Measurements from ENCODE around the gene TIPIN. TPM values are rescaled to one million over a fixed set of nuclear protein-coding genes. Genes with fewer than 3 reads are reported as not detected.
"Not testable (repeated sequence)": the region's sequence is repeated elsewhere in the genome, so short reads cannot be mapped to it uniquely, and the experiment has no call there.

The TIPIN gene
- total RNA-seq, 1 experiment from 2014 or later = 12.9 TPM

DNA sequence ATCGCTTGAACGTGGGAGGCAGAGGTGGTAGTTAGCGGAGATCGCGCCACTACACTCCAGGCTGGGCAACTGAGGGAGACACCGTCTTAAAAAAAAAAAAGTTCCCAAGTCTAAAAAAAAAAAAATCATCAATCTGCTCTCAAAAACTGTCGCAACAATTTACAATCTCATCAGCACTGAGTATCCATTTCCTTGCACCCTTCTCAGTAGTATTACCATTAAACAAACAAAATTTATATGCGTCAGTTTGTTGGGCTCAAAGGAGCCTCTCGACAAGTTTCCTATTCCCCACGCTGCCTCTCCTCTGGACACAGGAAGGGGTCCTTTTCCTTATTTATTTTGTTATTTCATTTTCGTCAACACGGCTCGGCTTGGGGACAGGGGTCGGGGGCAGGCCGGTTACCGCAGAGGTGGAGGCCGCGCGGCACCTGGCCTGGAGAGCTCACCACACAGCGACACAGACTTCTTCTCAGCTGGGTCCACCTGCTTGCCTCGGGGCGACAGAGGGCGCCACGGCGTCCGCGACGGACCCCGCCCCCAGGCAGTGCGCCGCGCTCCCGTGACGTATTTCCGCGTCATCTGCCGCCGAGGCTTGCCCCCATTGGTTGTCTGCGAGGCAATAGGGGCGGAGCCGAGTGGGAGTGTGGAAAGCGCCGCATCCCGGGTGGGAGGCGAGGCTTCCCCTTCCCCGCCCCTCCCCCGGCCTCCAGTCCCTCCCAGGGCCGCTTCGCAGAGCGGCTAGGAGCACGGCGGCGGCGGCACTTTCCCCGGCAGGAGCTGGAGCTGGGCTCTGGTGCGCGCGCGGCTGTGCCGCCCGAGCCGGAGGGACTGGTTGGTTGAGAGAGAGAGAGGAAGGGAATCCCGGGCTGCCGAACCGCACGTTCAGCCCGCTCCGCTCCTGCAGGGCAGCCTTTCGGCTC, 30.0 kb upstream of the TIPIN start, which contains the start of gene MAP2K1:
TSS of gene MAP2K1 (plus strand) at position 709 of the 920 bp plus-strand sequence. CDS start 436 bp downstream, outside the sequence.
- H2AFZ ChIP-seq = peak within 1 kb of the TSS; percentile 79
- H3K36me3 ChIP-seq (ENCODE audit: low read depth) = no peaks in the 10 kb centered on the region
- DNase-seq = peak; percentile 82 to 98
- ChIA-PET POLR2A (ENCODE audit: unreplicated experiment) (interaction anchor here (0.6 kb wide), 3 partner anchors 27 to 94 kb away, joined by 3 to 20 read pairs (median 3); no protein-coding TSS in a partner anchor), CTCF (interaction anchor here (0.6 to 2.6 kb wide), 5 partner anchors 17 to 517 kb away, joined by 3 to 13 read pairs (median 5); partner anchors contain the start of genes RAB11A and SNAPC5)
- TSS peak; percentile 90 for BruUV-seq (replicated peaks)
- no peaks in the 10 kb centered on the region for H3K27me3 ChIP-seq (ENCODE audit: insufficient read depth, low read depth)
- H3K9me3 ChIP-seq (ENCODE audit: insufficient read depth, low read depth) = no peaks in the 10 kb centered on the region
- peak within 1 kb of the TSS; percentile 85 for H3K4me2 ChIP-seq
- no peaks in the 10 kb centered on the region for H3K9me2 ChIP-seq (ENCODE audit: insufficient read depth)
- peaks cover 44% of the 10 kb centered on the region for H3K79me2 ChIP-seq (ENCODE audit: low read depth)
- no peak for TF ChIP-seq EZH2 (IDR thresholded peaks at IDR 0.05; ENCODE audit: low read depth)
- TF ChIP-seq, protein P1, sequence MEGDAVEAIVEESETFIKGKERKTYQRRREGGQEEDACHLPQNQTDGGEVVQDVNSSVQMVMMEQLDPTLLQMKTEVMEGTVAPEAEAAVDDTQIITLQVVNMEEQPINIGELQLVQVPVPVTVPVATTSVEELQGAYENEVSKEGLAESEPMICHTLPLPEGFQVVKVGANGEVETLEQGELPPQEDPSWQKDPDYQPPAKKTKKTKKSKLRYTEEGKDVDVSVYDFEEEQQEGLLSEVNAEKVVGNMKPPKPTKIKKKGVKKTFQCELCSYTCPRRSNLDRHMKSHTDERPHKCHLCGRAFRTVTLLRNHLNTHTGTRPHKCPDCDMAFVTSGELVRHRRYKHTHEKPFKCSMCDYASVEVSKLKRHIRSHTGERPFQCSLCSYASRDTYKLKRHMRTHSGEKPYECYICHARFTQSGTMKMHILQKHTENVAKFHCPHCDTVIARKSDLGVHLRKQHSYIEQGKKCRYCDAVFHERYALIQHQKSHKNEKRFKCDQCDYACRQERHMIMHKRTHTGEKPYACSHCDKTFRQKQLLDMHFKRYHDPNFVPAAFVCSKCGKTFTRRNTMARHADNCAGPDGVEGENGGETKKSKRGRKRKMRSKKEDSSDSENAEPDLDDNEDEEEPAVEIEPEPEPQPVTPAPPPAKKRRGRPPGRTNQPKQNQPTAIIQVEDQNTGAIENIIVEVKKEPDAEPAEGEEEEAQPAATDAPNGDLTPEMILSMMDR (conservative IDR thresholded peaks at IDR 0.05) = no peak; the same call in 1 of the 2 replicates
- H3K4me3 ChIP-seq = peak within 1 kb of the TSS; percentile 62
- H4K20me1 ChIP-seq (ENCODE audit: insufficient read depth) = no peaks in the 10 kb centered on the region
- peaks cover 10% of the 10 kb centered on the region; the same call in 1 of the 2 replicates for H3F3A ChIP-seq (ENCODE audit: insufficient read depth, low read depth)
- intact Hi-C loops (cut with micrococcal nuclease; ENCODE audit: unreplicated experiment) = loop anchor here (1.0 kb wide), 3 partner anchors 30 to 111 kb away; partner anchors contain the start of genes SNAPC5 and TIPIN
- H3K27ac ChIP-seq = peak within 1 kb of the TSS; percentile 55
- H3K4me1 ChIP-seq (replicated peaks; ENCODE audit: insufficient read depth) = peaks cover 19% of the 10 kb centered on the region

DNA sequence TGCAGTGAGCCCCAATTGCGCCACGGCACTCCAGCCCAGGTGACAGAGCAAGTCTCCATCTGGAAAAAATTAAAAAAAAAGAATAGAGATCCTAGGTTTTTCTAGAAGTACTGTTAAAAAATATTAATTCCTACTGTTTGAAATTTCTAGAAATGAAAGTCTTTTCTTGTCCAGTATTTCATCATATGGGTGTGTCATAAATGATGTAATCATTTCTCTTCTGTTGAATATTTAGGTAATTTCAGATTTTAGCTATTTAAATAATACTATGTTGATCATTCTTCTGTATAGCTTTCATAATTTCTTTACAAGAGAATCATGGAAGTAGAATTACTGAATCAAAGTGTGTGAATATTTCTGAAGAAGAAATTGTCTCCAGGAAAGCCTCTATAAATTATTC, 24.9 kb upstream of the TIPIN start:
- H3K27ac ChIP-seq = peak overlapping the region; percentile 65
- H3K79me2 ChIP-seq (ENCODE audit: low read depth); H3K4me1 ChIP-seq (replicated peaks; ENCODE audit: insufficient read depth); intact Hi-C loops (cut with micrococcal nuclease; ENCODE audit: unreplicated experiment); H4K20me1 ChIP-seq (ENCODE audit: insufficient read depth); H3K4me3 ChIP-seq; H3K4me2 ChIP-seq; H3F3A ChIP-seq (ENCODE audit: insufficient read depth, low read depth); BruUV-seq (replicated peaks); H3K27me3 ChIP-seq (ENCODE audit: insufficient read depth, low read depth); DNase-seq; H3K9me2 ChIP-seq (ENCODE audit: insufficient read depth); H2AFZ ChIP-seq; CTCF ChIA-PET; POLR2A ChIA-PET (ENCODE audit: unreplicated experiment); H3K36me3 ChIP-seq (ENCODE audit: low read depth); H3K9me3 ChIP-seq (ENCODE audit: insufficient read depth, low read depth): not testable (repeated sequence)

DNA sequence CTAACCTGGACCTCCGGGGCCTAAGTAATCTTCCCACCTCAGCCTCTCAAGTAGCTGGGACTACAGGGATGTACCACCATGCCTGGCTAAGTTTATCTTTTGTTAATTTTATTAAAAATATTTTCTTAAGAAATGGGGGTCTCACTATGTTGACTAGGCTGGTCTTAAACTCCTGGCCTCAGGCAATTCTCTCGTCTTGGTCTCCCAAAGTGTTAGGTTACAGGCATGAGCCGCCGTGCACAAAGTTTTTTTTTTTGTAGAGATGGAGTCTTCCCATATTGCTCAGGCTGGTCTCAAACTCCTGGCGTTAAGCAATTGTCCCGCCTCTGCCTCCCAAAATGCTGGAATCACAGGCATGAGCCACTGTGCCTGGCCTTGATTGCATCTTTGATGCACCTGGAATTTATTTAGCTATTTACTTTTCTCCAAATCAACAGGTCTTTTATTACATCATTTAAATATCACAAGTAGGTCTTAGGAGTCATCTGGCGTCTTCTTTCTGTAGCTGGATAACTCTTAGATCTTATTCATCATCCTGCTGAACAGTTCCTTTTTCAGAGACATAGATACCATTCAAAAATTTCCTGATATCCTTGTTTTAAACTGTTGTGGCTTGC, 22.4 kb upstream of the TIPIN start:
- H3K9me3 ChIP-seq (ENCODE audit: insufficient read depth, low read depth) = no peaks in the 10 kb centered on the region
- H3K4me1 ChIP-seq (replicated peaks; ENCODE audit: insufficient read depth) = peaks cover 8% of the 10 kb centered on the region
- no peaks in the 10 kb centered on the region for H3K9me2 ChIP-seq (ENCODE audit: insufficient read depth)
- 0 out of 2 replicates have a peak, but pooled peaks cover 2% of the 10 kb centered on the region for H3F3A ChIP-seq (ENCODE audit: insufficient read depth, low read depth)
- no peak overlapping the region for H3K27ac ChIP-seq
- no peak for TF ChIP-seq EZH2 (IDR thresholded peaks at IDR 0.05; ENCODE audit: low read depth)
- TF ChIP-seq, protein P1 (conservative IDR thresholded peaks at IDR 0.05) = no peak
- no peak overlapping the region for H3K4me2 ChIP-seq
- no peaks in the 10 kb centered on the region for H3K27me3 ChIP-seq (ENCODE audit: insufficient read depth, low read depth)
- H2AFZ ChIP-seq = no peak overlapping the region
- H3K36me3 ChIP-seq (ENCODE audit: low read depth) = no peaks in the 10 kb centered on the region
- BruUV-seq (replicated peaks) = no TSS peak
- ChIA-PET POLR2A (ENCODE audit: unreplicated experiment) (no interaction called here), CTCF (interaction anchor here (0.6 kb wide), 1 partner anchor 114 kb away, joined by 4 read pairs; no protein-coding TSS in a partner anchor)
- H4K20me1 ChIP-seq (ENCODE audit: insufficient read depth) = no peaks in the 10 kb centered on the region
- no peak for DNase-seq
- intact Hi-C loops (cut with micrococcal nuclease; ENCODE audit: unreplicated experiment) = no loop called here
- H3K4me3 ChIP-seq = no peak overlapping the region
- H3K79me2 ChIP-seq (ENCODE audit: low read depth) = no peaks in the 10 kb centered on the region
